Type B pancreatic cell (in vitro differentiated cells): ENCODE results near the gene DAD1. TPM values are rescaled to one million over a fixed set of nuclear protein-coding genes. Genes with fewer than 3 reads are reported as not detected.

Source experiments
- DNase-seq: peaks from one replicate; pipeline ENCODE4 v3.0.0; 2021; ENCODE audit warnings: mixed read lengths; ENCODE audit not compliant: unreplicated experiment; ENCODE audit errors: extremely low spot score
- H3K27ac Mint-ChIP-seq: 2 replicates; pipeline ENCODE4 v1.8.0; 2021; ENCODE audit warnings: mild to moderate bottlenecking, mixed read lengths
- H3K27me3 Mint-ChIP-seq: 2 replicates; pipeline ENCODE4 v1.8.0; 2021; ENCODE audit warnings: mixed read lengths
- H3K36me3 Mint-ChIP-seq: 2 replicates; pipeline ENCODE4 v1.8.0; 2021; ENCODE audit warnings: mixed read lengths
- H3K4me1 Mint-ChIP-seq: one replicate; pipeline ENCODE4 v1.8.0; 2021; ENCODE audit warnings: mixed read lengths; ENCODE audit not compliant: unreplicated experiment
- H3K4me3 Mint-ChIP-seq: 2 replicates; pipeline ENCODE4 v1.8.0; 2021; ENCODE audit warnings: mild to moderate bottlenecking, mixed read lengths
- H3K9me3 Mint-ChIP-seq: 2 replicates; pipeline ENCODE4 v1.8.0; 2021; ENCODE audit warnings: mixed read lengths
- total RNA-seq: library from RNA; stranded (reverse); gene quantifications from 2 replicates; pipeline ENCODE4 v1.2.1, GENCODE V29; 2021; ENCODE audit warnings: low replicate concordance
- TF ChIP-seq, protein P1 (sequence below): fragments of 200-600 bp; sonication (generic); conservative IDR thresholded peaks from 2 replicates; pipeline ENCODE4 v1.5.0; 2021; ENCODE audit warnings: antibody characterized with exemption, mild to moderate bottlenecking

The DAD1 gene
- total RNA-seq, 1 donor from 2014 or later: 191 TPM

DNA sequence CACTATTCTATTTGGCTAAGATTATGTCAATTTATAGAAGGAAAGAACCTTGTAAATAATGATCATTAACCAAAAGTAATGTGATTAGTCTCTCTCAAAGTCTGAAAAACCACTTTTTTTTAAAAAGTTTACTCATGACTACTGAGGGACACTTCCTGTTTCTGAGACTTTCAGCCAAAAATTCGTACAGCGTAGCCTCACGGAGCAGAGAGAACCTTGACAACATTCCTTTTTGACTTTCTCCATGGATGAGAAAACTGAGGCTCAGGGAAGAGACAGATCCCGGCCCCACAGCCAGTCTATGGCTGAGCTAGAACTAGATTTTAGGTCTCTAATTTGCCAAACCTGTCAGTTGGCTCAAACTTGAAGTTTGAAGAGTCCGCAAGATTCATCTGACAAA is 68.2 kb downstream of the DAD1 start:
- Mint-ChIP-seq H3K4me3 (no peak overlapping the region), H3K27ac (no peak overlapping the region), H3K36me3 (no peaks in the 10 kb centered on the region), H3K9me3 (peaks cover 5% of the 10 kb centered on the region), H3K27me3 (peaks cover 18% of the 10 kb centered on the region), H3K4me1 (peaks cover 54% of the 10 kb centered on the region)
- TF ChIP-seq, protein P1, sequence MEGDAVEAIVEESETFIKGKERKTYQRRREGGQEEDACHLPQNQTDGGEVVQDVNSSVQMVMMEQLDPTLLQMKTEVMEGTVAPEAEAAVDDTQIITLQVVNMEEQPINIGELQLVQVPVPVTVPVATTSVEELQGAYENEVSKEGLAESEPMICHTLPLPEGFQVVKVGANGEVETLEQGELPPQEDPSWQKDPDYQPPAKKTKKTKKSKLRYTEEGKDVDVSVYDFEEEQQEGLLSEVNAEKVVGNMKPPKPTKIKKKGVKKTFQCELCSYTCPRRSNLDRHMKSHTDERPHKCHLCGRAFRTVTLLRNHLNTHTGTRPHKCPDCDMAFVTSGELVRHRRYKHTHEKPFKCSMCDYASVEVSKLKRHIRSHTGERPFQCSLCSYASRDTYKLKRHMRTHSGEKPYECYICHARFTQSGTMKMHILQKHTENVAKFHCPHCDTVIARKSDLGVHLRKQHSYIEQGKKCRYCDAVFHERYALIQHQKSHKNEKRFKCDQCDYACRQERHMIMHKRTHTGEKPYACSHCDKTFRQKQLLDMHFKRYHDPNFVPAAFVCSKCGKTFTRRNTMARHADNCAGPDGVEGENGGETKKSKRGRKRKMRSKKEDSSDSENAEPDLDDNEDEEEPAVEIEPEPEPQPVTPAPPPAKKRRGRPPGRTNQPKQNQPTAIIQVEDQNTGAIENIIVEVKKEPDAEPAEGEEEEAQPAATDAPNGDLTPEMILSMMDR: no peak
- DNase-seq: no peak

DNA sequence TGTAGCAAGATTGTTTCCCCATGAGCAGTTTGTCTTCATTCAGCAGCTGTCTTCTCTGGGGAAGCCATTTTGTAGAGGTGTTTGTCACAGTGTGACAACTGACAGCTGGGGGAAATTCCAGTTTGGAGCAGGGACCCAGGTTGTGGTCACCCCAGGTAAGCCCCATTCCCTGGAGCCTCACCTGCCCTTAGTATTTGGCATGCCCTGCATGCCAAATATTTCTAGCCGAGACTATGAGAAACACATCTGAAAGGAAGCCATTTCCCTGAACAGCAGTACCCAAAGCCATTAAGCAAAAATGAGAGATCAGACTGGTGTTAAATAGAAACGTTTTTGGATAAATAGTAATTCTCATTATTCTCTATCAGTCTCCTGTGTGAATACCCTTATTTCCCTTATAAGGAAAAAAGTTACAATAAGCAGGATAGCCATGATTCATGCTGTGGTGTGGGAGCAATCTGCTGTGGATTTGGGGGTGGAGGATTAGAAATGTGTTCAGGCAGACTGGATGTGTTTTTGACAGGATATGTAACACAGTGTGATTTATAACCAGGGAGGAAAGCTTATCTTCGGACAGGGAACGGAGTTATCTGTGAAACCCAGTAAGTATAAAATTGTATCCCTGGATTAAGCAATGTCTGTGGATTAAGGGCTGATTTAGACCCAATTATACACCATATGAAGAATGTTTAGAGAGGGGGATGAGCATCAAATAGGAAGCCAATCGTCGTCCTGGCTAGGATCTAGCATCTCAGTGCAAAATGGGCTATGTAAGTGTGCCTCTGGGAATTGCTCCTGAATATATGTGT is 68.9 kb downstream of the DAD1 start:
- H3K9me3 Mint-ChIP-seq: peaks cover 5% of the 10 kb centered on the region
- H3K4me1 Mint-ChIP-seq: peaks cover 61% of the 10 kb centered on the region
- H3K36me3 Mint-ChIP-seq: no peaks in the 10 kb centered on the region
- peaks cover 12% of the 10 kb centered on the region for H3K27me3 Mint-ChIP-seq
- H3K4me3 Mint-ChIP-seq: no peak overlapping the region
- H3K27ac Mint-ChIP-seq: no peak overlapping the region
- TF ChIP-seq, protein P1: no peak
- DNase-seq: no peak

DNA sequence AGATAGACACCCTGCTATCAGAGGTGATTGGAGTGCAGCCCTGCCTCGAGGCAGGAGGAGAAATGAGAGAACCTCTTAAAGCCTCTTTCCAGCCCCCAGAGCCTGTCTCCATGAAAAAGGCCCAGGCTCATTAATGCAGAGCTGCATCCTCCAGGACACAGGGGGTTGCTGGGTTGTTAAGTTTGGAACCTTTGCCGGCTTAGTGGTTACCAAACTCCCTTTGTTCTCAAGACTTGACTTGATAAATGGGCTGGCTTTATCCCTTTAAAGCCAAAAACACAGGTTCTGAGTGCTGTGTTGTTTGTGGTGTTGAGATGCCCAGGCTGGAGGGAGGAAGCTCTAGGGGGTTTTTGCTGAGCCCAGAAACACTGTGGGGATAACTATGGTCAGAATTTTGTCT is 71.0 kb downstream of the DAD1 start:
- Mint-ChIP-seq H3K4me3 (no peak overlapping the region), H3K36me3 (no peaks in the 10 kb centered on the region), H3K27ac (peak overlapping the region; percentile 22), H3K4me1 (peaks cover 65% of the 10 kb centered on the region), H3K9me3 (peaks cover 5% of the 10 kb centered on the region), H3K27me3 (peaks cover 9% of the 10 kb centered on the region)
- TF ChIP-seq, protein P1: no peak
- no peak for DNase-seq

DNA sequence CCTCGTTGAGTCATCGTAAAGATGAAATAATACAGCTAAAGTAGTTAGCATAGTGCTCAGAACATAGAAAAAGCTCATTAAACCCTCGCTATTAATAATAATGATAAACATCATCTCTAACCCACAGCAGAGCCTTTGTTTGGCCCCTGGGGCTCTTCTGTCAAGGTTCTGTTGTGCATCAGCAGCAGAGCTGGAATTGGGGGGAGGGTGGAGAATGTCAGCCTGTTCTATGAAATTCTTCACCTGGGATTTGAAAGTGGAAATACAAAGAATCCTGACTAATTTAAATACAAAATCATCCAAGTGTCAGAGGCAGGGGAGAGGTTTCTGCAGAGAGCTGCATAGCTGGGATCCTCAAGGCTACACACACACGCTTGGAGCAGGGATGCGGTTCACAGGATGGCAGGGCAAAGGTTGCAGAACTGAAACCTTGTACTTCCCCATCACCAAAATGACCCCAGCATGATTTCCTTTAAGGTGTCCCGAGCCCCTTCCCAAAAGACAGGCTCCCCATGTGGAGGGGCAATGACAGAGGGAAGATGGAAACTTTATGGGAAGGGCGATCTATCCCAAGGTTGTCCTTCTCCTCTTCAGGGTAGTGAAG is 71.8 kb downstream of the DAD1 start:
- Mint-ChIP-seq H3K4me1 (peaks cover 65% of the 10 kb centered on the region), H3K4me3 (no peak overlapping the region), H3K9me3 (peaks cover 5% of the 10 kb centered on the region), H3K36me3 (no peaks in the 10 kb centered on the region), H3K27me3 (peaks cover 5% of the 10 kb centered on the region), H3K27ac (no peak overlapping the region)
- TF ChIP-seq, protein P1: no peak
- DNase-seq: no peak

DNA sequence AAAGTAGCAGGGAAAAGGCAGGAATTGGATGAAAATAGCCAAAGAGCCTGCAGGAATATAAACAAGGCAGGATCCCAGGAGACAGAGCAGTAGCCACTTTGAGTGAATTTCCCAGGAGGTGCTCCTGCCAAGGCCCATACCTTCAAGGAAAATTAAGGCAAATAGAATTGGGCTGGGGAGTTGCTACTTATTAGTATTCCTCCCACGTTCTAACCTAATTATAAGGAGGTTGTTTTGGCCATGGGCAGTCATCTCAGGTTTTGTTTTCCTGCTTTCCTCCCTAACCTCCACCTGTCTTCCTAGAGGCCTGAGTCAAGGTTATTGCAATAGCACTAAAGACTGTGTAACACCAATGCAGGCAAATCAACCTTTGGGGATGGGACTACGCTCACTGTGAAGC is 73.1 kb downstream of the DAD1 start:
- peaks cover 63% of the 10 kb centered on the region for H3K4me1 Mint-ChIP-seq
- H3K4me3 Mint-ChIP-seq: peak overlapping the region; percentile 61
- peak overlapping the region; percentile 55 for H3K27ac Mint-ChIP-seq

More for the DNA sequence above, 73.1 kb downstream of the DAD1 start:
- Mint-ChIP-seq H3K9me3 (peaks cover 5% of the 10 kb centered on the region), H3K27me3 (peaks cover 2% of the 10 kb centered on the region), H3K36me3 (no peaks in the 10 kb centered on the region)
- TF ChIP-seq, protein P1: no peak
- no peak for DNase-seq

Other genes with a start within 250 kb of the DAD1 start
- 34.1 and 71.0 TPM in 2 replicates for gene ABHD4, start 9.1 kb upstream of the DAD1 start, total RNA-seq
- not detected in 2 replicates for gene OR6J1, start 55.1 kb upstream of the DAD1 start, total RNA-seq
- gene OXA1L, start 177.5 kb upstream of the DAD1 start, total RNA-seq: 137 and 160 TPM in 2 replicates
- 9.7 and 31.6 TPM in 2 replicates for gene SLC7A7, start 226.2 kb upstream of the DAD1 start, total RNA-seq
- 88.5 and 96.6 TPM in 2 replicates for gene MRPL52, start 240.7 kb upstream of the DAD1 start, total RNA-seq
- 115 and 137 TPM in 2 replicates for gene MMP14, start 247.4 kb upstream of the DAD1 start, total RNA-seq